ENCODE measurements around the gene FAF1. TPM values are rescaled to one million over a fixed set of nuclear protein-coding genes. Genes with fewer than 3 reads are reported as not detected.

Gene FAF1
- total and polyA plus RNA-seq, 9 of the 15 experiments (the other 6 are each of a cell fraction or from before 2014, with no cell fraction given) = 48.7 to 225 (median 118) TPM

DNA sequence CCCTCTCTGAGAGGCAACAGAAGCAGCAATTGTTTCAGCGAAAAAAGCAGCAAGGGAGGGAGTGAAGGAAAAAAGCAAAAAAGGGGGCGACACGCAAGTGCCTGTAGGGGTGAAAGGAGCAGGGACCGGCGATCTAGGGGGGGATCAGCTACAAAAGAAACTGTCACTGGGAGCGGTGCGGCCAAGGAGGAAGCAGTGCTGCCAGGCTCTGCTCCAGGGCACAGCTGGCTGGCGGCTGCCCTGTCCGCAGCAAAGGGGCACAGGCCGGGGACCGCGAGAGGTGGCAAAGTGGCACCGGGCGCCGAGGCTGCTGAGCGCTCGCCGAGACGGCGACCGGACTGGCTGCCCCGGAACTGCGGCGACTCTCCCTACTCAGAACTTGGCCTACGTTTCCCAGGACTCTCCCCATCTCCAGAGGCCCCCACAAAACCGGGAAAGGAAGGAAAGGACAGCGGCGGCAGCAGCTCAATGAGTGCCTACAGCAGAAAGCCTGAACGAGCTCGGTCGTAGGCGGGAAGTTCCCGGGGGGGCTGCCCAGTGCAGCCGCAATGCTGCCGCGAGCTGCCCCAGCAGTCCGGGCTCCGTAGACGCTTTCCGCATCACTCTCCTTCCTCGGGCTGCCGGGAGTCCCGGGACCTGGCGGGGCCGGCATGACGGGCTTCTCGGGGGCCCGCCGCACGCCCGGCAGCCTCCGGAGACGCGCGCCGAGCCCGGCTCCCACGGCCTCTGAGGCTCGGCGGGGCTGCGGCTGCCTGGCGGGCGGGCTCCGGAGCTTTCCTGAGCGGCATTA, 8.9 kb upstream of the FAF1 start (continued):
- TF ChIP-seq, protein P1, sequence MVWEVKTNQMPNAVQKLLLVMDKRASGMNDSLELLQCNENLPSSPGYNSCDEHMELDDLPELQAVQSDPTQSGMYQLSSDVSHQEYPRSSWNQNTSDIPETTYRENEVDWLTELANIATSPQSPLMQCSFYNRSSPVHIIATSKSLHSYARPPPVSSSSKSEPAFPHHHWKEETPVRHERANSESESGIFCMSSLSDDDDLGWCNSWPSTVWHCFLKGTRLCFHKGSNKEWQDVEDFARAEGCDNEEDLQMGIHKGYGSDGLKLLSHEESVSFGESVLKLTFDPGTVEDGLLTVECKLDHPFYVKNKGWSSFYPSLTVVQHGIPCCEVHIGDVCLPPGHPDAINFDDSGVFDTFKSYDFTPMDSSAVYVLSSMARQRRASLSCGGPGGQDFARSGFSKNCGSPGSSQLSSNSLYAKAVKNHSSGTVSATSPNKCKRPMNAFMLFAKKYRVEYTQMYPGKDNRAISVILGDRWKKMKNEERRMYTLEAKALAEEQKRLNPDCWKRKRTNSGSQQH (CRISPR knock-in tag; IDR thresholded peaks at IDR 0.05) = peak; percentile 87; the same call in 1 of the 2 replicates
- TF ChIP-seq HLTF (IDR thresholded peaks at IDR 0.05) (no peak), MED1 (CRISPR knock-in tag; IDR thresholded peaks at IDR 0.05; ENCODE audit: borderline replicate concordance) (no peak), ZNF707 (CRISPR knock-in tag; conservative IDR thresholded peaks at IDR 0.05) (no peak), PRMT5 (CRISPR knock-in tag; IDR thresholded peaks at IDR 0.05) (no peak), KDM5B (IDR thresholded peaks at IDR 0.05; ENCODE audit: insufficient replicate concordance, low read depth, low read length) (peak; percentile 51), SREBF2 (CRISPR knock-in tag; IDR thresholded peaks at IDR 0.05) (no peak), FOXA3 (CRISPR knock-in tag; conservative IDR thresholded peaks at IDR 0.05 in 1 of 2, IDR thresholded peaks at IDR 0.05 in 1 of 2) (no peak), MCM7 (IDR thresholded peaks at IDR 0.05) (no peak), ZNF24 (IDR thresholded peaks at IDR 0.05) (no peak), ZNF12 (CRISPR knock-in tag; IDR thresholded peaks at IDR 0.05) (no peak), SMARCC2 (IDR thresholded peaks at IDR 0.05; ENCODE audit: low read depth) (no peak), BRCA1 (IDR thresholded peaks at IDR 0.05) (no peak), BRCA1 (CRISPR knock-in tag; IDR thresholded peaks at IDR 0.05) (no peak), PHF20 (IDR thresholded peaks at IDR 0.05; ENCODE audit: partially characterized antibody) (peak; percentile 9)
- TF ChIP-seq, protein P2, sequence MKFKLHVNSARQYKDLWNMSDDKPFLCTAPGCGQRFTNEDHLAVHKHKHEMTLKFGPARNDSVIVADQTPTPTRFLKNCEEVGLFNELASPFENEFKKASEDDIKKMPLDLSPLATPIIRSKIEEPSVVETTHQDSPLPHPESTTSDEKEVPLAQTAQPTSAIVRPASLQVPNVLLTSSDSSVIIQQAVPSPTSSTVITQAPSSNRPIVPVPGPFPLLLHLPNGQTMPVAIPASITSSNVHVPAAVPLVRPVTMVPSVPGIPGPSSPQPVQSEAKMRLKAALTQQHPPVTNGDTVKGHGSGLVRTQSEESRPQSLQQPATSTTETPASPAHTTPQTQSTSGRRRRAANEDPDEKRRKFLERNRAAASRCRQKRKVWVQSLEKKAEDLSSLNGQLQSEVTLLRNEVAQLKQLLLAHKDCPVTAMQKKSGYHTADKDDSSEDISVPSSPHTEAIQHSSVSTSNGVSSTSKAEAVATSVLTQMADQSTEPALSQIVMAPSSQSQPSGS (CRISPR knock-in tag; IDR thresholded peaks at IDR 0.05) = no peak
- TF ChIP-seq, protein P3, sequence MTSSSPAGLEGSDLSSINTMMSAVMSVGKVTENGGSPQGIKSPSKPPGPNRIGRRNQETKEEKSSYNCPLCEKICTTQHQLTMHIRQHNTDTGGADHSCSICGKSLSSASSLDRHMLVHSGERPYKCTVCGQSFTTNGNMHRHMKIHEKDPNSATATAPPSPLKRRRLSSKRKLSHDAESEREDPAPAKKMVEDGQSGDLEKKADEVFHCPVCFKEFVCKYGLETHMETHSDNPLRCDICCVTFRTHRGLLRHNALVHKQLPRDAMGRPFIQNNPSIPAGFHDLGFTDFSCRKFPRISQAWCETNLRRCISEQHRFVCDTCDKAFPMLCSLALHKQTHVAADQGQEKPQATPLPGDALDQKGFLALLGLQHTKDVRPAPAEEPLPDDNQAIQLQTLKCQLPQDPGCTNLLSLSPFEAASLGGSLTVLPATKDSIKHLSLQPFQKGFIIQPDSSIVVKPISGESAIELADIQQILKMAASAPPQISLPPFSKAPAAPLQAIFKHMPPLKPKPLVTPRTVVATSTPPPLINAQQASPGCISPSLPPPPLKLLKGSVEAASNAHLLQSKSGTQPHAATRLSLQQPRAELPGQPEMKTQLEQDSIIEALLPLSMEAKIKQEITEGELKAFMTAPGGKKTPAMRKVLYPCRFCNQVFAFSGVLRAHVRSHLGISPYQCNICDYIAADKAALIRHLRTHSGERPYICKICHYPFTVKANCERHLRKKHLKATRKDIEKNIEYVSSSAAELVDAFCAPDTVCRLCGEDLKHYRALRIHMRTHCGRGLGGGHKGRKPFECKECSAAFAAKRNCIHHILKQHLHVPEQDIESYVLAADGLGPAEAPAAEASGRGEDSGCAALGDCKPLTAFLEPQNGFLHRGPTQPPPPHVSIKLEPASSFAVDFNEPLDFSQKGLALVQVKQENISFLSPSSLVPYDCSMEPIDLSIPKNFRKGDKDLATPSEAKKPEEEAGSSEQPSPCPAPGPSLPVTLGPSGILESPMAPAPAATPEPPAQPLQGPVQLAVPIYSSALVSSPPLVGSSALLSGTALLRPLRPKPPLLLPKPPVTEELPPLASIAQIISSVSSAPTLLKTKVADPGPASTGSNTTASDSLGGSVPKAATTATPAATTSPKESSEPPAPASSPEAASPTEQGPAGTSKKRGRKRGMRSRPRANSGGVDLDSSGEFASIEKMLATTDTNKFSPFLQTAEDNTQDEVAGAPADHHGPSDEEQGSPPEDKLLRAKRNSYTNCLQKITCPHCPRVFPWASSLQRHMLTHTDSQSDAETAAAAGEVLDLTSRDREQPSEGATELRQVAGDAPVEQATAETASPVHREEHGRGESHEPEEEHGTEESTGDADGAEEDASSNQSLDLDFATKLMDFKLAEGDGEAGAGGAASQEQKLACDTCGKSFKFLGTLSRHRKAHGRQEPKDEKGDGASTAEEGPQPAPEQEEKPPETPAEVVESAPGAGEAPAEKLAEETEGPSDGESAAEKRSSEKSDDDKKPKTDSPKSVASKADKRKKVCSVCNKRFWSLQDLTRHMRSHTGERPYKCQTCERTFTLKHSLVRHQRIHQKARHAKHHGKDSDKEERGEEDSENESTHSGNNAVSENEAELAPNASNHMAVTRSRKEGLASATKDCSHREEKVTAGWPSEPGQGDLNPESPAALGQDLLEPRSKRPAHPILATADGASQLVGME (CRISPR knock-in tag; IDR thresholded peaks at IDR 0.05) = 0 out of 2 replicates have a peak, but pooled peaks have one; percentile 34
- TF ChIP-seq, protein P4, sequence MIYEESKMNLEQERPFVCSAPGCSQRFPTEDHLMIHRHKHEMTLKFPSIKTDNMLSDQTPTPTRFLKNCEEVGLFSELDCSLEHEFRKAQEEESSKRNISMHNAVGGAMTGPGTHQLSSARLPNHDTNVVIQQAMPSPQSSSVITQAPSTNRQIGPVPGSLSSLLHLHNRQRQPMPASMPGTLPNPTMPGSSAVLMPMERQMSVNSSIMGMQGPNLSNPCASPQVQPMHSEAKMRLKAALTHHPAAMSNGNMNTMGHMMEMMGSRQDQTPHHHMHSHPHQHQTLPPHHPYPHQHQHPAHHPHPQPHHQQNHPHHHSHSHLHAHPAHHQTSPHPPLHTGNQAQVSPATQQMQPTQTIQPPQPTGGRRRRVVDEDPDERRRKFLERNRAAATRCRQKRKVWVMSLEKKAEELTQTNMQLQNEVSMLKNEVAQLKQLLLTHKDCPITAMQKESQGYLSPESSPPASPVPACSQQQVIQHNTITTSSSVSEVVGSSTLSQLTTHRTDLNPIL (CRISPR knock-in tag; IDR thresholded peaks at IDR 0.05) = no peak
- TF ChIP-seq, protein P5, sequence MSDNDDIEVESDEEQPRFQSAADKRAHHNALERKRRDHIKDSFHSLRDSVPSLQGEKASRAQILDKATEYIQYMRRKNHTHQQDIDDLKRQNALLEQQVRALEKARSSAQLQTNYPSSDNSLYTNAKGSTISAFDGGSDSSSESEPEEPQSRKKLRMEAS (CRISPR knock-in tag; IDR thresholded peaks at IDR 0.05) = no peak

All from K562 (cell line).